ENCODE data around the gene PDE3B.

Gene PDE3B

GRCh38 chr11:14809466-14809865 is 165.9 kb downstream of the PDE3B start:
- TF ChIP-seq CTCF (IDR thresholded peaks at IDR 0.05; ENCODE audit: low read depth, low read length) (no peak), EZH2phosphoT487 (IDR thresholded peaks at IDR 0.05; ENCODE audit: low read depth) (no peak)
- H3K79me2 ChIP-seq (ENCODE audit: low read length): no peaks in the 10 kb centered on the region
- H3K4me1 ChIP-seq (ENCODE audit: low read length): no peaks in the 10 kb centered on the region
- no peak overlapping the region for H3K4me3 ChIP-seq (ENCODE audit: low read length)
- H3K9me3 ChIP-seq (ENCODE audit: insufficient read depth, low read length): no peaks in the 10 kb centered on the region
- H3K36me3 ChIP-seq (replicated peaks; ENCODE audit: low read depth, low read length): no peaks in the 10 kb centered on the region
- H2AFZ ChIP-seq (ENCODE audit: low read depth, low read length): no peak overlapping the region
- H3K27me3 ChIP-seq (ENCODE audit: low read depth, low read length): no peaks in the 10 kb centered on the region
- H4K20me1 ChIP-seq (ENCODE audit: insufficient read depth, low read length): no peaks in the 10 kb centered on the region
- no peak overlapping the region for H3K4me2 ChIP-seq (ENCODE audit: low read length)
- H3K9ac ChIP-seq (ENCODE audit: low read length): no peak overlapping the region
- H3K27ac ChIP-seq (ENCODE audit: low read length): no peak overlapping the region

GRCh38 chr11:14812757-14813156 is 169.2 kb downstream of the PDE3B start:
- no peak overlapping the region for H3K4me2 ChIP-seq (ENCODE audit: low read length)
- no peaks in the 10 kb centered on the region for H3K9me3 ChIP-seq (ENCODE audit: insufficient read depth, low read length)
- H3K4me3 ChIP-seq (ENCODE audit: low read length): no peak overlapping the region
- H3K4me1 ChIP-seq (ENCODE audit: low read length): no peaks in the 10 kb centered on the region
- H3K79me2 ChIP-seq (ENCODE audit: low read length): no peaks in the 10 kb centered on the region
- no peak for TF ChIP-seq EZH2phosphoT487 (IDR thresholded peaks at IDR 0.05; ENCODE audit: low read depth)
- TF ChIP-seq CTCF (IDR thresholded peaks at IDR 0.05; ENCODE audit: low read depth, low read length): no peak
- no peaks in the 10 kb centered on the region for H4K20me1 ChIP-seq (ENCODE audit: insufficient read depth, low read length)
- H3K27me3 ChIP-seq (ENCODE audit: low read depth, low read length): no peaks in the 10 kb centered on the region
- no peak overlapping the region for H3K27ac ChIP-seq (ENCODE audit: low read length)
- H3K36me3 ChIP-seq (replicated peaks; ENCODE audit: low read depth, low read length): no peaks in the 10 kb centered on the region
- H2AFZ ChIP-seq (ENCODE audit: low read depth, low read length): no peak overlapping the region
- H3K9ac ChIP-seq (ENCODE audit: low read length): no peak overlapping the region

GRCh38 chr11:14813516-14813915 is 169.9 kb downstream of the PDE3B start:
- Histone ChIP-seq H3K27ac (ENCODE audit: low read length) (no peak overlapping the region), H3K4me2 (ENCODE audit: low read length) (no peak overlapping the region), H3K36me3 (replicated peaks; ENCODE audit: low read depth, low read length) (no peaks in the 10 kb centered on the region), H3K4me3 (ENCODE audit: low read length) (no peak overlapping the region), H4K20me1 (ENCODE audit: insufficient read depth, low read length) (no peaks in the 10 kb centered on the region), H3K9ac (ENCODE audit: low read length) (no peak overlapping the region), H3K79me2 (ENCODE audit: low read length) (no peaks in the 10 kb centered on the region), H2AFZ (ENCODE audit: low read depth, low read length) (no peak overlapping the region), H3K27me3 (ENCODE audit: low read depth, low read length) (no peaks in the 10 kb centered on the region), H3K9me3 (ENCODE audit: insufficient read depth, low read length) (no peaks in the 10 kb centered on the region), H3K4me1 (ENCODE audit: low read length) (no peaks in the 10 kb centered on the region)
- TF ChIP-seq EZH2phosphoT487 (IDR thresholded peaks at IDR 0.05; ENCODE audit: low read depth): no peak
- TF ChIP-seq CTCF (IDR thresholded peaks at IDR 0.05; ENCODE audit: low read depth, low read length): no peak

- no peaks in the 10 kb centered on the region for H3K79me2 ChIP-seq (ENCODE audit: low read length)
- H3K9me3 ChIP-seq (ENCODE audit: insufficient read depth, low read length): no peaks in the 10 kb centered on the region
- H3K27ac ChIP-seq (ENCODE audit: low read length): no peak overlapping the region
- H3K4me3 ChIP-seq (ENCODE audit: low read length): no peak overlapping the region
- H2AFZ ChIP-seq (ENCODE audit: low read depth, low read length): no peak overlapping the region
- TF ChIP-seq CTCF (IDR thresholded peaks at IDR 0.05; ENCODE audit: low read depth, low read length) (no peak), EZH2phosphoT487 (IDR thresholded peaks at IDR 0.05; ENCODE audit: low read depth) (no peak)
- H3K36me3 ChIP-seq (replicated peaks; ENCODE audit: low read depth, low read length): no peaks in the 10 kb centered on the region
- no peaks in the 10 kb centered on the region for H3K4me1 ChIP-seq (ENCODE audit: low read length)
- H4K20me1 ChIP-seq (ENCODE audit: insufficient read depth, low read length): no peaks in the 10 kb centered on the region
- no peaks in the 10 kb centered on the region for H3K27me3 ChIP-seq (ENCODE audit: low read depth, low read length)
- no peak overlapping the region for H3K9ac ChIP-seq (ENCODE audit: low read length)
- H3K4me2 ChIP-seq (ENCODE audit: low read length): no peak overlapping the region
Measured at GRCh38 chr11:14818779-14819178, 175.2 kb downstream of the PDE3B start.
